Left renal pelvis (tissue), 4 donors: ENCODE results near the gene SPRED3. TPM values are rescaled to one million over a fixed set of nuclear protein-coding genes. Genes with fewer than 3 reads are reported as not detected.

Source experiments
- DNase-seq, 4 donors: peaks; one replicate each; pipeline ENCODE4 v3.0.0-alpha.2; 2013; ENCODE audit warnings: low read depth in 4 of 4, low spot score in 3 of 4
- polyA plus RNA-seq, 4 donors: library from polyadenylated mRNA; unstranded; fragments of 120-200 nt; gene quantifications; one replicate each; pipeline ENCODE4 v1.2.1, GENCODE V29; 2013; ENCODE audit not compliant: insufficient read length in 4 of 4

Gene SPRED3
- polyA plus RNA-seq, 4 donors: 0.63 to 1.8 (median 1.2) TPM

- DNase-seq: no peak
Measured at GRCh38 chr19:38442736-38443135, 54.2 kb downstream of the SPRED3 start.

- DNase-seq: no peak
Measured at GRCh38 chr19:38443458-38443999, 55.0 kb downstream of the SPRED3 start.

- no peak for DNase-seq
Measured at GRCh38 chr19:38444026-38444425, 55.5 kb downstream of the SPRED3 start.

GRCh38 chr19:38445362-38445761, 56.9 kb downstream of the SPRED3 start:
- no peak for DNase-seq

GRCh38 chr19:38448225-38448624, 59.7 kb downstream of the SPRED3 start:
- DNase-seq: no peak

Other genes with a start within 250 kb of the SPRED3 start
- gene DPF1, start 164.5 kb upstream of the SPRED3 start, polyA plus RNA-seq: 1 to 10 TPM; 1.6 to 3.3 (median 1.7) TPM
- gene PPP1R14A, start 132.3 kb upstream of the SPRED3 start, polyA plus RNA-seq: 1 to 10 TPM; 4.8 to 8.3 (median 6.4) TPM
- 100 to 1,000 TPM in 3 of 4 donors, 10 to 100 TPM in 1; 63.5 to 344 (median 297) TPM for gene SPINT2, start 124.1 kb upstream of the SPRED3 start, polyA plus RNA-seq
- gene C19orf33, start 84.4 kb upstream of the SPRED3 start, polyA plus RNA-seq: 10 to 100 TPM in 2 of 4 donors, 1 to 10 TPM in 2; 7.1 to 20.6 (median 11.5) TPM
- gene YIF1B, start 72.8 kb upstream of the SPRED3 start, polyA plus RNA-seq: 10 to 100 TPM; 28.3 to 40.9 (median 32.1) TPM
- 1 to 10 TPM; 2.5 to 3.9 (median 3.0) TPM for gene KCNK6, start 68.9 kb upstream of the SPRED3 start, polyA plus RNA-seq
- 1 to 10 TPM; 3.7 to 8.5 (median 5.2) TPM for gene CATSPERG, start 52.9 kb upstream of the SPRED3 start, polyA plus RNA-seq
- 100 to 1,000 TPM; 124 to 168 (median 161) TPM for gene PSMD8, start 14.1 kb upstream of the SPRED3 start, polyA plus RNA-seq
- under 1 TPM; 0.19 to 0.92 (median 0.56) TPM for gene GGN, start 663 bp upstream of the SPRED3 start, polyA plus RNA-seq
- 10 to 100 TPM; 10.4 to 23.6 (median 14.2) TPM for gene FAM98C, start 14.4 kb downstream of the SPRED3 start, polyA plus RNA-seq
- gene RASGRP4, start 37.5 kb downstream of the SPRED3 start, polyA plus RNA-seq: 1 to 10 TPM in 2 of 4 donors, under 1 TPM in 2; 0.75 to 1.8 (median 0.99) TPM
- 10 to 100 TPM in 1 of 4 donors, 1 to 10 TPM in 3; 4.0 to 11.9 (median 4.9) TPM for gene RYR1, start 45.0 kb downstream of the SPRED3 start, polyA plus RNA-seq
- gene MAP4K1, start 229.3 kb downstream of the SPRED3 start, polyA plus RNA-seq: 1 to 10 TPM; 2.0 to 4.2 (median 3.1) TPM
- 100 to 1,000 TPM; 209 to 326 (median 302) TPM for gene EIF3K, start 230.5 kb downstream of the SPRED3 start, polyA plus RNA-seq